Transverse colon (tissue), 4 donors: Measurements from ENCODE around the gene SIK1. TPM values are rescaled to one million over a fixed set of nuclear protein-coding genes. Genes with fewer than 3 reads are reported as not detected.
A peak's percentile ranks its signal among the peaks of the same experiment; 100 is the strongest.
"Not testable (repeated sequence)": the region's sequence is repeated elsewhere in the genome, so short reads cannot be mapped to it uniquely, and the experiment has no call there.

Source experiments
- DNase-seq: peaks from one replicate; pipeline ENCODE4 v3.0.0-alpha.2; 2019
- H3K27ac ChIP-seq, 4 donors: fragments of 200-600 bp; sonication (generic); 2 replicates each; pipeline ENCODE4 v1.5.1; 2016 to 2018; ENCODE audit warnings: inconsistent platforms in 4 of 4
- H3K27me3 ChIP-seq: fragments of 200-600 bp; sonication (generic); 2 replicates; pipeline ENCODE4 v1.5.1; 2017; ENCODE audit warnings: inconsistent platforms
- H3K36me3 ChIP-seq, 4 donors: fragments of 200-600 bp; sonication (generic); 2 replicates each; pipeline ENCODE4 v1.5.1; 2017 to 2019; ENCODE audit warnings: inconsistent platforms in 4 of 4
- H3K4me1 ChIP-seq, 4 donors: fragments of 200-600 bp; sonication (generic); 2 replicates each; pipeline ENCODE4 v1.5.1; 2017 to 2020; ENCODE audit warnings: inconsistent platforms in 4 of 4
- H3K4me3 ChIP-seq, 4 donors: fragments of 200-600 bp; sonication (generic); 1 replicate in 1 of 4; 2 replicates in 3 of 4; pipeline versions ENCODE4 v1.5.1 to v1.6.1; 2017 to 2019; ENCODE audit warnings: inconsistent platforms in 4 of 4
- H3K9me3 ChIP-seq, 2 donors: fragments of 200-600 bp; sonication (generic); 2 replicates each; pipeline ENCODE4 v1.5.1; 2017 to 2019; ENCODE audit warnings: inconsistent platforms in 2 of 2
- EP300 ChIP-seq: sonication (generic); formaldehyde crosslinking; IDR thresholded peaks from one replicate; pipeline ENCODE4 v1.6.1; 2017; ENCODE audit warnings: antibody characterized with exemption, low read depth
- POLR2A ChIP-seq: fragments of 450-650 bp; IDR thresholded peaks from one replicate; pipeline ENCODE4 v1.6.1; 2016; ENCODE audit warnings: antibody characterized with exemption, mild to moderate bottlenecking, moderate library complexity
- POLR2AphosphoS5 ChIP-seq, 3 donors: sonication (generic); formaldehyde crosslinking; IDR thresholded peaks; one replicate each; pipeline ENCODE4 v1.6.1; 2016; ENCODE audit warnings: antibody characterized with exemption in 3 of 3
- WGBS, 2 donors: methylation state at CpG; one replicate each; pipeline ENCODE4 v1.1.5; 2018; ENCODE audit warnings: low coverage in 1 of 2; 5-methylcytosine and 5-hydroxymethylcytosine counted together
- in situ Hi-C, 4 donors: fragments of 200-750 bp; cut with MboI; loops; one replicate each; pipeline versions ENCODE4 v1.15.0 to v1.15.1; 2017; ENCODE audit warnings: low sequenced_read_pairs in 3 of 4, low pct_ligation_motif_present in 1 of 4, low pct_unique_long_range_greater_than_20kb in 1 of 4
- intact Hi-C: fragments of 100-400 bp; cut with DNase I; formaldehyde crosslinking; loops from one replicate; pipeline ENCODE4 v1.15.1; 2023; ENCODE audit warnings: low total_unique reads
- total RNA-seq, 4 donors: library from RNA; depleted of rRNA; stranded (reverse); fragments of >200 nt; gene quantifications; one replicate each; pipeline ENCODE4 v1.1.0, GENCODE V29; 2016
- TF ChIP-seq, protein P1 (sequence below), 5 experiments: fragments of 200-600 bp in 3 of 5; fragments of 450-650 bp in 2 of 5; sonication (generic) in 3 of 5; IDR thresholded peaks; 1 replicate in 2 of 5; 2 replicates in 3 of 5; pipeline ENCODE4 v1.5.1; 2016 to 2017; ENCODE audit warnings: antibody characterized with exemption in 5 of 5, inconsistent platforms in 3 of 5, mild to moderate bottlenecking in 2 of 5, moderate library complexity in 1 of 5

Gene SIK1
- 10 to 100 TPM in 2 of 4 donors, 1 to 10 TPM in 2; 3.2 to 47.5 (median 8.6) TPM for total RNA-seq

DNA sequence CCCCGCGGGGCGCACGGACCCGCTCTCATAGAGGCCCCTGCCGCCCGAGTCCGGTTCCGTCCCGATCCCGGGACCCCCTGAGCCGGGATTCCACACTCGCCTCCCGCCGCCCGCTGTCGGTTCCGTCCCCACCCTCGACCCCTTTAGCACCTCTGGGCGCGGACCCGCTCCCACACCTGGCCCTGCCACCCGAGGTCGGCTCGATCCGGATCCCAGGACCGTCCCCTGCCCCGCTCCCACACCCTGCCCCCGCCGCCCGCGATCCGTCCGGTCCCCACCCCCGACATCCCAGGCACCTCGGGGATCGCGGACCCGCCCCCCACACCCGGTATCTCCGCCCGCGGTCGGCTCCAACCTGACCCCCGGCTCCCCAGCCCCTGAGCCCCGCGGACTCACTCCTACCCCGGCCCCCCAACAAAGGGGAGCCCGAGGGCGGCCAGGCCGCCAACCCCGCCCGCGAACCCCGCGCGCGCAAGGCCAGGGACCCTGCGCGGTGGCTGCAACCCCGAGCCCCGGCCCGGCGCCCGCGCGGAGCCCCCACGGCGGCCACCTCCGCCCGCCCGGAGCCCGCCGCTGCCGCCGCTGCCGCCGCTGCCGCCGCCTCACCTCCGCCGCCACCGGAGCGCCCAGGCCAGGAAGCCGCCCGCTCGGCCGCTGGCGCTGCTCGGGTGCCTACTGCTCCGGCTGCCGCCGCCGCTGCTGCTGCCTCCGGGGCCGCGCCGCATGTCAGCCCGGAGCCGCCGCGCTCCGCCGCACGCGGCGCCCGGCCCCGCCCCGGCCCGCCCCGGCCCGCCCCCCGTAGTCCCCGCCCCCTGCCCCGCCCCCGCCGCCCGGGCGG, at the start of gene SIK1:
SIK1 (minus strand) TSS at position 728 of the 838 bp plus-strand sequence. CDS start 953 bp downstream, outside the sequence.
- intact Hi-C loops, H3K36me3 ChIP-seq, H3K27me3 ChIP-seq, H3K4me3 ChIP-seq, H3K4me1 ChIP-seq, in situ Hi-C loops, H3K27ac ChIP-seq, DNase-seq, H3K9me3 ChIP-seq: not testable (repeated sequence)
- no CpG with 5 or more reads among the region's 120 CpGs for whole genome bisulfite sequencing, 2 donors

DNA sequence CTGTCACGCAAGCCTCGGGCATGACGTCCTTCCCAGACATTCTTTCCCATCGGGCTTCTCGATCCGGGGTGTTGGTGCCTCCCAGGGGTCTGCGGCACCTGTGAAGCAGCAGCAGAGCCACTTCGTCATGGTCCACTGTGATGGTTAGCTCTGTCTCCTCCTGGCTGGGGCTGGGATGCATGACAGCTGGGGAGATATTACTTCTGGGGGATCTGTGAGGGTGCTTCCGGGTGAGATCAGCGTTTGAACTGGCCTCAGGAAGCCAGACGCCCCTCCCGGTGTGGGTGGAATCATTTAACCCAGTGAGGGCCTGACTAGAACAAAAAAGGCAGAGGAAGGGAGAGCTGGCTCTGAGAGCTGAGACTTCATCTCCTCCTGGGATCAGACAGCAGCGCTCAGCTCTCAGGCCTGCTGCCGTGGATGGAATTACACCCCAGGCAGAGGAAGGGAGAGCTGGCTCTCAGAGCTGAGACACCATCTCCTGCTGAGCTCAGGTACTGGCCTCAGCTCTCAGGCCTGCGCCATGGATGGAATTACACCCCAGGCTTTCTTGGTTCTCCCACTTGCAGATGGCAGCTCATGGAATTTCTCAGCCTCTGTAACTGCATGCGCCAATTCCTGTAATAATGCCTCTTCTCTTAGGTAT, 44.8 kb upstream of the SIK1 start:
- in situ Hi-C loops, H3K4me3 ChIP-seq, H3K9me3 ChIP-seq, H3K27me3 ChIP-seq, intact Hi-C loops, H3K27ac ChIP-seq, H3K4me1 ChIP-seq, DNase-seq, H3K36me3 ChIP-seq: not testable (repeated sequence)
- WGBS, 2 donors: no CpG with 5 or more reads among the region's 16 CpGs

DNA sequence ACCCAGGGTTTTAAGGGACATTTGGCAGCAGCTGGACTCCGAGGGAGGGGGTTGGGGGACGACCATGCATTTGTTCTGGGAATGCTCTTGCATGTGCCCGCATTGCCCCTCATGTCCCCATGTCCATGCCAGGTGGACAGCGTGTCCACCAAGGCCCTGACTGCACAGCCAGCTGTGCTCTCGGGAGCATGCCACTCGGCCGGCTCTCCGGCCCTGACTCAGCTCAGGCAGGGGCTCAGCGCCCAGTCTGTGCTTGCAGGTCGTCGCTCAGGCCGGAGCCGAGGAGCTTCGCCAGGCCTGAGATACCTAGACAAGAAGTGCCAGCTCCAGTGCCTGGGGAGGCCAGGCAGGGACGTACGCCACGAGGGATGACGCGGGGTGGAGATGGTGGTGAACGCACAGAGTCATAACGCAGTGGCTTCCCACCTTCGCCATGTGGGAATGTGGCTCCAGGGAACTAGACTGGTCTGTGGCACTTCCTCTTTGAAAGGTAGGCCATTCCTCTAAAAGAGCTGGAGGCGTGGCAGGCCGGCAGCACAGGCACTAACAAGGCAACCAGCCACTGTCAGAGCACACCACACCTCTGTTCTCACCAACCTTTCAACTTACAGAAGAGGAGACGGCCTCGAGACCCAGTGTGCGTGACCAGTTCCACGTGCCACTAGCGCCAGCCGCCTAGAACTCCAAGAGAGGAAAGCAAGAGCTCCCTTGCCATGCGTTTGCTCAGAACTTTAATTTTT, 43.0 kb upstream of the SIK1 start:
- H3K27me3 ChIP-seq, H3K9me3 ChIP-seq, H3K36me3 ChIP-seq, DNase-seq, intact Hi-C loops, H3K4me1 ChIP-seq, in situ Hi-C loops, H3K4me3 ChIP-seq, H3K27ac ChIP-seq: not testable (repeated sequence)
- no CpG with 5 or more reads among the region's 31 CpGs for WGBS, 2 donors

DNA sequence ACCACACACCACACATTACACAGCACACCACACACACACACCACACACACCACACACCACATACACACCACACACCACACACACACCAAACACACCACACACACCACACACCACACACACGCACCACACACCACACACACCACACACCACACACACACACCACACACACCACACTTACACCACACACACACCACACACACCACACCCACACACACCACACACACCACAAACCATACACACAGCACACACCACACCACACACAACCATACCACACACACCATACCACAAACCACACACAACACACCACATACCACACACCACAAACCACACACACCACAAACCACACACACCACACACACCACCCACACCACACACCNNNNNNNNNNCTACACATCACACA, 40.9 kb upstream of the SIK1 start:
- Histone ChIP-seq H3K4me3 (no peak overlapping the region), H3K27ac (no peak overlapping the region), H3K27me3 (no peaks in the 10 kb centered on the region), H3K36me3 (no peaks in the 10 kb centered on the region), H3K9me3 (no peaks in the 10 kb centered on the region), H3K4me1 (no peaks in the 10 kb centered on the region)
- 75 to 83% methylated on average over 1 of the region's 1 CpG for WGBS, 2 donors
- intact Hi-C loops: no loop called here
- no peak for DNase-seq
- in situ Hi-C loops: no loop called here
- TF ChIP-seq POLR2AphosphoS5 (IDR thresholded peaks at IDR 0.05) (no peak), POLR2A (no peak), EP300 (no peak)
- TF ChIP-seq, protein P1, sequence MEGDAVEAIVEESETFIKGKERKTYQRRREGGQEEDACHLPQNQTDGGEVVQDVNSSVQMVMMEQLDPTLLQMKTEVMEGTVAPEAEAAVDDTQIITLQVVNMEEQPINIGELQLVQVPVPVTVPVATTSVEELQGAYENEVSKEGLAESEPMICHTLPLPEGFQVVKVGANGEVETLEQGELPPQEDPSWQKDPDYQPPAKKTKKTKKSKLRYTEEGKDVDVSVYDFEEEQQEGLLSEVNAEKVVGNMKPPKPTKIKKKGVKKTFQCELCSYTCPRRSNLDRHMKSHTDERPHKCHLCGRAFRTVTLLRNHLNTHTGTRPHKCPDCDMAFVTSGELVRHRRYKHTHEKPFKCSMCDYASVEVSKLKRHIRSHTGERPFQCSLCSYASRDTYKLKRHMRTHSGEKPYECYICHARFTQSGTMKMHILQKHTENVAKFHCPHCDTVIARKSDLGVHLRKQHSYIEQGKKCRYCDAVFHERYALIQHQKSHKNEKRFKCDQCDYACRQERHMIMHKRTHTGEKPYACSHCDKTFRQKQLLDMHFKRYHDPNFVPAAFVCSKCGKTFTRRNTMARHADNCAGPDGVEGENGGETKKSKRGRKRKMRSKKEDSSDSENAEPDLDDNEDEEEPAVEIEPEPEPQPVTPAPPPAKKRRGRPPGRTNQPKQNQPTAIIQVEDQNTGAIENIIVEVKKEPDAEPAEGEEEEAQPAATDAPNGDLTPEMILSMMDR (IDR thresholded peaks at IDR 0.05): no peak

DNA sequence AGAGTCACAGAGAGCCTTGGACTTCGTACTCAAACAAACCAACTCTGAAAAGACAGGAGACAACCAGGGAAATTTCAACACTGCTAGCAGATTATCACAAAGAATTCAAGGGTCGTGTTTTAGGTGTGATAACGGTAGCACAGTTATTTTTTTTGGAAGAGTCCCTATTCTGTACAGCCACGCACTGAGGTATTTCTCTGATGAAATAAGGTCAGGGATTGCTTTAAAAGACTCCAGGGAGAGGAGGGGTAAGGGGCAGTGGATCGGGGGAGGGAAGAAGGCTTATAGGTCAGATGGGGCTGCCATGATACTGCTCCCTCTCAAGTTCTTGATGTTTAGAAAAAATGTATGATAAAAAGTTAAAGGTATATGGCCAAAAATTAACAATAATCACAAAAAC, 38.2 kb upstream of the SIK1 start:
- no CpG with 5 or more reads among the region's 5 CpGs for WGBS, 2 donors
- H3K4me3 ChIP-seq, H3K27ac ChIP-seq, H3K27me3 ChIP-seq, H3K4me1 ChIP-seq, H3K9me3 ChIP-seq, intact Hi-C loops, in situ Hi-C loops, H3K36me3 ChIP-seq, DNase-seq: not testable (repeated sequence)

DNA sequence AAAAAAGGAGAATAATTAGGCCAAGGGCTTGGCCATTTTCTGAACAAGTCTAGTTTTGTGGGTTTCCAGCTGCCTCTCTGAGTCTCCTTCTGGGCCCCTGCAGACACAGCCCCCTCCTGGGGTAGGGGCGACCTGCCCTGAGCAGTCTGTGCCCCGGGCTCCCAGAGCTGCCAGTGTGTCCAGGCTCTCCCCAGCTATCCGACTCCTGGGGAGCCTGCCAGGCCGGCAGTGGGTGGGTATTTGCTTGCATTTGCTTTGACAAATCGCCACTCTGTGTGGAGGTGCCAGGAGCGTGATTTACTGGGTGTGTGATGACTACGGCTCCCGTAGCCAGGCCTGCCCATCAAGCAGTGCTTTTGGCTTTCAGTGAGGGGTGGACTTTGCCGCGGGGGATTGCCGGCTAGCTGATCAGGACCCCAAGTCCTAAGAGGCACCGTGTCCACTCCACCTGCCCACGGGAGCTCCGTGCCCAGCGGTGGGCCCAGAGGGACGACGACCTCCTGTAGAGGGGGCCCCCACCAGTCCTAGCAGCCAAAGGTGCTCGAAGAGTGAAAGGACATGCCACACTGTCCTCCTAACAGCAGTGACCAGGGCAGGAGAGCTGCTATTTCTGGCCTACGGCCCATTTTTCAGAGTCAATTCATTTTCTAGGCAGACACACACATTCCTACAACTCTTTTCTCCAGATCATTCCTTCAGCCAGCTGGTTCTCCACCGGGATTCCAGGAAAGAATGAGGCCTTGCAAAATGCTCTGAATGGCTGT, 36.7 kb upstream of the SIK1 start:
- intact Hi-C loops, DNase-seq, in situ Hi-C loops, H3K4me1 ChIP-seq, H3K27ac ChIP-seq, H3K27me3 ChIP-seq, H3K4me3 ChIP-seq, H3K9me3 ChIP-seq, H3K36me3 ChIP-seq: not testable (repeated sequence)
- 60% methylated on average over 1 of the region's 20 CpGs; no CpG with 5 or more reads in 1 of the 2 donors for WGBS, 2 donors

DNA sequence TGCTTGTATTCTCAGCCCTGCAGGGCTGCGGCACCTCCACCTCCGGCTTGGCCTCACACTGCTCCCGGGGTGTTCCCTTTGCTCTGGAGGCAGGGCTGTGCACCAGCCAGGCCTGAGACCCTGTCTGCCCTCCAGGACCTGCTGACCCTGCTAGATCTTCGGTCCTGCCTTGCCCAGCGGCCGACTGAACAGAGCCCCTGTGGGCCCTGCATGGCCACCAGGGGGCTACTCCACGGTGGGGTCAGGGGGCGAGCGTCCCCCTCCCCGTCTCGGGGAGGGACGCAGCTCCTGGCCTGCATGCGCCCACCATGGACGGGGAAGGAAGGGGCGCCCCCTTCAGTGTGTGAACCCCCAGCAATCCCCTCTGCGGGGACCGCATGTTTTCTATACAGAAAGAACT, 36.0 kb upstream of the SIK1 start:
- in situ Hi-C loops, DNase-seq, H3K4me1 ChIP-seq, H3K27ac ChIP-seq, H3K36me3 ChIP-seq, intact Hi-C loops, H3K27me3 ChIP-seq, H3K9me3 ChIP-seq, H3K4me3 ChIP-seq: not testable (repeated sequence)
- no CpG with 5 or more reads among the region's 17 CpGs for WGBS, 2 donors

DNA sequence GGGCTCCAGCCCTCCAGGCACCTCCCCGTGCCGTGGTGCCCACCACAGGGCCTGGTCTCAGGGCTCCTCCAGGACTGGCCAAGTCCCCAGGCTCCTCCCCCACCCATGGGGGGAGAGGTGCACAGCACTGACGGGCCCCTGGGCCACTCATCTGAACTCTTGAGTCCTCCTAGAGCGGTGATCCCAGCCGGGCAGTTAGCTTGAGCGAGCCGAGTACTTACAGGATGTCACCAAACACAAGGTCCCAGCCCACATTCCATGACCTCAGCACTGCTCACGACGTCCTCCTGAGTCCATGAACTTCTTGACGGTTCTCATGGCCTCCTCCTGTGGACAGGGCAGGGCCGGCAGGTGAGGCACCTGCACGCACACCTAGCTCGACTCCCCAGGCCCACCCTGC, 33.5 kb upstream of the SIK1 start:
- intact Hi-C loops, in situ Hi-C loops, H3K4me1 ChIP-seq, H3K36me3 ChIP-seq, H3K4me3 ChIP-seq, H3K27ac ChIP-seq, H3K27me3 ChIP-seq, H3K9me3 ChIP-seq, DNase-seq: not testable (repeated sequence)
- WGBS, 2 donors: no CpG with 5 or more reads among the region's 13 CpGs

DNA sequence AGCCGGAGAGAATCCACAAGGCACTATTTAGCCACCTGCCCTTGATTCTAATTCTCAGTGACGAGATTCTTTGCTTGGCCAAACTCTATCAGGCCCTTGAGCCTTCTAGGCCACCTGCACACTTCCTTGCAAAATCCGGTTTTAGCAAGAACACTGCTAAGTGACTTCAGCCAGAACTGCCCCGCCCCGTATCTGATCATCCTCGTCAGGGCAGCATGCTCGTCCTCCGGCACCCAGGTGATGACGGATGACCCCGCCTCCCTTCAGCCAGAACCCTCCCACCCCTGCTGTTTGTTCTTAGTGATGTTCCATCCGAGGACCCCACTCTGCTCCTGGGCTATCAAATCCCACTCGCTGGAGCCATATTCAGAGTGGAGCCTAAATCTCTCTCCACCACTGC, 32.1 kb upstream of the SIK1 start:
- H3K27me3 ChIP-seq, H3K36me3 ChIP-seq, H3K4me1 ChIP-seq, intact Hi-C loops, H3K9me3 ChIP-seq, H3K27ac ChIP-seq, in situ Hi-C loops, H3K4me3 ChIP-seq: not testable (repeated sequence)
- peak; percentile 7 for DNase-seq
- WGBS, 2 donors: no CpG with 5 or more reads among the region's 12 CpGs
